HEK293 (cell line): Measurements from ENCODE around the gene CA6.

Source experiments
- CTCF ChIA-PET: fragments of 350-600 bp; formaldehyde crosslinking; extraction: SDS; loops from one replicate; lab custom pipeline; 2021; ENCODE audit warnings: antibody characterized with exemption; lab: Yijun Ruan, JAX
- POLR2A ChIA-PET: fragments of 300-600 bp; formaldehyde crosslinking; extraction: SDS; loops from one replicate; lab custom pipeline; 2020; ENCODE audit warnings: antibody characterized with exemption, inconsistent platforms; lab: Yijun Ruan, JAX
- H3K27ac ChIP-seq: fragments of 200-500 bp; sonication (Bioruptor generic); 2 replicates; pipeline ENCODE4 v1.5.1; 2014; ENCODE audit warnings: low read depth, low read length, control low read depth, inconsistent platforms; ENCODE audit errors: extremely low read depth
- H3K36me3 ChIP-seq, 2 experiments: fragments of 200-500 bp in 1 of 2; sonication (Bioruptor generic) in 1 of 2; 1 replicate in 1 of 2; 2 replicates in 1 of 2; pipeline ENCODE4 v1.5.1; 2014 to 2017; ENCODE audit warnings: inconsistent platforms in 2 of 2, low read length in 2 of 2; ENCODE audit not compliant: control insufficient read depth in 2 of 2, insufficient read depth in 1 of 2
- H3K4me1 ChIP-seq: fragments of 200-500 bp; sonication (Bioruptor generic); 2 replicates; pipeline ENCODE4 v1.5.1; 2014; ENCODE audit warnings: mild to moderate bottlenecking, low read length, inconsistent platforms; ENCODE audit not compliant: control insufficient read depth, insufficient read depth
- H3K4me3 ChIP-seq: 2 replicates; pipeline ENCODE4 v1.5.1; 2011; ENCODE audit warnings: low read depth, mild to moderate bottlenecking, control low read depth, low read length, moderate library complexity
- H3K9me3 ChIP-seq: fragments of 200-500 bp; sonication (Bioruptor generic); 2 replicates; pipeline ENCODE4 v1.5.1; 2014; ENCODE audit warnings: low read depth, low read length, inconsistent platforms; ENCODE audit not compliant: control insufficient read depth, insufficient read depth
- KLF1 ChIP-seq: fragments of 450-650 bp; formaldehyde crosslinking; IDR thresholded peaks from 2 replicates; pipeline ENCODE4 v1.5.1; 2016; ENCODE audit warnings: missing biosample characterization, missing genetic modification characterization
- KLF17 ChIP-seq: fragments of 450-650 bp; formaldehyde crosslinking; IDR thresholded peaks from 2 replicates; pipeline ENCODE4 v1.5.1; 2016; ENCODE audit warnings: missing biosample characterization, missing genetic modification characterization
- PRDM1 ChIP-seq: fragments of 450-650 bp; formaldehyde crosslinking; IDR thresholded peaks from 2 replicates; pipeline ENCODE4; 2016; ENCODE audit warnings: missing biosample characterization, missing genetic modification characterization
- SP7 ChIP-seq: fragments of 450-650 bp; formaldehyde crosslinking; IDR thresholded peaks from 2 replicates; pipeline ENCODE4 v1.5.1; 2016; ENCODE audit warnings: missing biosample characterization, missing genetic modification characterization
- WT1 ChIP-seq: fragments of 450-650 bp; formaldehyde crosslinking; IDR thresholded peaks from 2 replicates; pipeline ENCODE4 v1.5.1; 2016; ENCODE audit warnings: missing biosample characterization, missing genetic modification characterization
- ZBTB17 ChIP-seq: fragments of 450-650 bp; formaldehyde crosslinking; IDR thresholded peaks from 2 replicates; pipeline ENCODE4 v1.5.1; 2016; ENCODE audit warnings: missing biosample characterization, missing genetic modification characterization
- ZNF10 ChIP-seq: fragments of 450-650 bp; formaldehyde crosslinking; IDR thresholded peaks from 2 replicates; pipeline ENCODE4 v1.5.1; 2017; ENCODE audit warnings: missing biosample characterization, missing genetic modification characterization
- ZNF121 ChIP-seq: fragments of 450-650 bp; formaldehyde crosslinking; IDR thresholded peaks from 2 replicates; pipeline ENCODE4 v1.5.1; 2016; ENCODE audit warnings: missing biosample characterization, missing genetic modification characterization
- ZNF133 ChIP-seq: fragments of 450-650 bp; formaldehyde crosslinking; IDR thresholded peaks from 2 replicates; pipeline ENCODE4 v1.5.1; 2016; ENCODE audit warnings: missing biosample characterization, missing genetic modification characterization
- ZNF169 ChIP-seq: fragments of 450-650 bp; formaldehyde crosslinking; IDR thresholded peaks from 2 replicates; pipeline ENCODE4 v1.5.1; 2016; ENCODE audit warnings: missing biosample characterization, missing genetic modification characterization
- ZNF2 ChIP-seq: fragments of 450-650 bp; formaldehyde crosslinking; IDR thresholded peaks from 2 replicates; pipeline ENCODE4 v1.5.1; 2016; ENCODE audit warnings: missing biosample characterization, missing genetic modification characterization
- ZNF266 ChIP-seq: fragments of 450-650 bp; formaldehyde crosslinking; IDR thresholded peaks from 2 replicates; pipeline ENCODE4 v1.5.1; 2016; ENCODE audit warnings: missing biosample characterization, missing genetic modification characterization, low read depth
- ZNF362 ChIP-seq: fragments of 450-650 bp; formaldehyde crosslinking; IDR thresholded peaks from 2 replicates; pipeline ENCODE4 v1.5.1; 2016; ENCODE audit warnings: missing biosample characterization, missing genetic modification characterization
- ZNF366 ChIP-seq: fragments of 450-650 bp; formaldehyde crosslinking; conservative IDR thresholded peaks from 2 replicates; pipeline ENCODE4 v1.5.1; 2016; ENCODE audit warnings: missing biosample characterization, missing genetic modification characterization
- ZNF416 ChIP-seq: fragments of 450-650 bp; formaldehyde crosslinking; IDR thresholded peaks from 2 replicates; pipeline ENCODE4 v1.5.1; 2016; ENCODE audit warnings: missing biosample characterization, missing genetic modification characterization
- ZNF423 ChIP-seq: fragments of 450-650 bp; formaldehyde crosslinking; IDR thresholded peaks from 2 replicates; pipeline ENCODE4 v1.5.1; 2016; ENCODE audit warnings: missing biosample characterization, missing genetic modification characterization
- ZNF501 ChIP-seq: fragments of 450-650 bp; formaldehyde crosslinking; IDR thresholded peaks from 2 replicates; pipeline ENCODE4 v1.5.1; 2016; ENCODE audit warnings: missing biosample characterization, missing genetic modification characterization
- ZNF596 ChIP-seq: fragments of 450-650 bp; IDR thresholded peaks from 2 replicates; pipeline ENCODE4 v1.5.0; 2018; ENCODE audit warnings: missing biosample characterization, mild to moderate bottlenecking, missing genetic modification characterization, moderate library complexity
- ZNF621 ChIP-seq: fragments of 450-650 bp; formaldehyde crosslinking; IDR thresholded peaks from 2 replicates; pipeline ENCODE4 v1.5.1; 2017; ENCODE audit warnings: missing biosample characterization, missing genetic modification characterization
- ZNF623 ChIP-seq: fragments of 450-650 bp; formaldehyde crosslinking; IDR thresholded peaks from 2 replicates; pipeline ENCODE4 v1.5.1; 2016; ENCODE audit warnings: missing biosample characterization, missing genetic modification characterization
- ZNF624 ChIP-seq: fragments of 450-650 bp; formaldehyde crosslinking; IDR thresholded peaks from 2 replicates; pipeline ENCODE4 v1.5.1; 2017; ENCODE audit warnings: missing biosample characterization, missing genetic modification characterization
- ZNF747 ChIP-seq: fragments of 450-650 bp; formaldehyde crosslinking; IDR thresholded peaks from 2 replicates; pipeline ENCODE4 v1.5.1; 2016; ENCODE audit warnings: missing biosample characterization, missing genetic modification characterization
- ZNF776 ChIP-seq: fragments of 450-650 bp; formaldehyde crosslinking; IDR thresholded peaks from 2 replicates; pipeline ENCODE4 v1.5.0; 2017; ENCODE audit warnings: missing biosample characterization, missing genetic modification characterization, borderline replicate concordance
- TF ChIP-seq, protein P1 (sequence below): fragments of 450-650 bp; formaldehyde crosslinking; optimal IDR thresholded peaks from 2 replicates; pipeline ENCODE3; 2016; ENCODE audit warnings: missing biosample characterization, mild to moderate bottlenecking, missing genetic modification characterization

CA6 gene

GRCh38 chr1:8984203-8984602 lies 38.5 kb downstream of the CA6 start:
- TF ChIP-seq ZNF501 (no peak), PRDM1 (tag by site-specific recombination) (peak; percentile 66; the same call in 1 of the 2 replicates), ZNF169 (no peak), SP7 (tag by site-specific recombination) (no peak), ZBTB17 (tag by site-specific recombination) (no peak), ZNF366 (tag by site-specific recombination) (peak; percentile 94)
- no peaks in the 10 kb centered on the region for H3K4me1 ChIP-seq
- no peaks in the 10 kb centered on the region for H3K36me3 ChIP-seq
- no peak overlapping the region for H3K27ac ChIP-seq
- POLR2A ChIA-PET = no interaction called here
- no peak overlapping the region for H3K4me3 ChIP-seq
- no peaks in the 10 kb centered on the region for H3K9me3 ChIP-seq
- CTCF ChIA-PET = interaction anchor here (0.6 kb wide), 1 partner anchor 52 kb away, joined by 3 read pairs; no protein-coding TSS in a partner anchor

DNA sequence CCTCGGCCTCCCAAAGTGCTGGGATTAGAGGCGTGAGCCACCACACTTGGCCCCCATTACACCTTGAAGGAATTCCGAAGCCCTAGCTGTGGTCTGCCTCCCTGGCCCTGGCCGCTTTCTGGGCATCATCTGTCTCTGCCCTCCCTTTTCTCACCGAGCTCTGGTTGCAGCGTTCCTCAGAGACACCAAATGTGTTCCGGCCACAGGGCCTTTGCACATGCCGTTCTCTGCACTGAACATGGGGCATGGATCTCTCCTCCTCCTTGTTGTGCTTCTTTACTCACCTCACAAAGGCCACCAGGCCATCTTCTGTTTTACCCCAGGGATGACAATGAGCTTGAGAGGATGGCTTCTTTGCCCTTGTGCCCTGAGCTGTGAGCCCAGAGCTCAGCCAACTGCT lies 39.3 kb downstream of the CA6 start:
- Histone ChIP-seq H3K4me1 (no peaks in the 10 kb centered on the region), H3K9me3 (no peaks in the 10 kb centered on the region), H3K4me3 (no peak overlapping the region), H3K36me3 (no peaks in the 10 kb centered on the region), H3K27ac (no peak overlapping the region)
- ChIA-PET POLR2A (no interaction called here), CTCF (interaction anchor here (0.6 to 5.6 kb wide), 5 partner anchors 20 to 67 kb away, joined by 3 to 44 read pairs (median 6); no protein-coding TSS in a partner anchor)
- peak; percentile 97 for TF ChIP-seq ZNF623
- no peak for TF ChIP-seq KLF1 (tag by site-specific recombination)

GRCh38 chr1:8985915-8986813 lies 40.5 kb downstream of the CA6 start:
- POLR2A ChIA-PET = no interaction called here
- CTCF ChIA-PET = interaction anchor here (0.7 to 5.6 kb wide), 6 partner anchors 18 to 127 kb away, joined by 3 to 44 read pairs (median 6); no protein-coding TSS in a partner anchor
- TF ChIP-seq ZNF747 (no peak), ZNF10 (tag by site-specific recombination) (no peak), ZNF121 (tag by site-specific recombination) (peak; percentile 94), ZNF776 (tag by site-specific recombination) (no peak)
- TF ChIP-seq, all 188 proteins: peak for 1
- Histone ChIP-seq H3K4me1 (no peaks in the 10 kb centered on the region), H3K9me3 (no peaks in the 10 kb centered on the region), H3K4me3 (no peak overlapping the region), H3K36me3 (no peaks in the 10 kb centered on the region), H3K27ac (no peak overlapping the region)

- Histone ChIP-seq H3K36me3 (no peaks in the 10 kb centered on the region), H3K4me1 (no peaks in the 10 kb centered on the region), H3K27ac (no peak overlapping the region), H3K4me3 (no peak overlapping the region), H3K9me3 (no peaks in the 10 kb centered on the region)
- ChIA-PET CTCF (interaction anchor here (0.7 to 5.6 kb wide), 11 partner anchors 20 to 128 kb away, joined by 3 to 44 read pairs (median 5); no protein-coding TSS in a partner anchor), POLR2A (no interaction called here)
- TF ChIP-seq, protein P1, sequence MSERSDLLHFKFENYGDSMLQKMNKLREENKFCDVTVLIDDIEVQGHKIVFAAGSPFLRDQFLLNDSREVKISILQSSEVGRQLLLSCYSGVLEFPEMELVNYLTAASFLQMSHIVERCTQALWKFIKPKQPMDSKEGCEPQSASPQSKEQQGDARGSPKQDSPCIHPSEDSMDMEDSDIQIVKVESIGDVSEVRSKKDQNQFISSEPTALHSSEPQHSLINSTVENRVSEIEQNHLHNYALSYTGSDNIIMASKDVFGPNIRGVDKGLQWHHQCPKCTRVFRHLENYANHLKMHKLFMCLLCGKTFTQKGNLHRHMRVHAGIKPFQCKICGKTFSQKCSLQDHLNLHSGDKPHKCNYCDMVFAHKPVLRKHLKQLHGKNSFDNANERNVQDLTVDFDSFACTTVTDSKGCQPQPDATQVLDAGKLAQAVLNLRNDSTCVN (tag by site-specific recombination) = no peak
- TF ChIP-seq ZNF624 (tag by site-specific recombination) = no peak
- TF ChIP-seq ZNF362 (tag by site-specific recombination) = no peak
- TF ChIP-seq ZNF2 = no peak
- no peak for TF ChIP-seq ZNF596
- no peak for TF ChIP-seq KLF17 (tag by site-specific recombination)
- TF ChIP-seq ZNF416 = no peak
- TF ChIP-seq ZNF621 (tag by site-specific recombination) = no peak
- TF ChIP-seq ZNF423 (tag by site-specific recombination) = no peak
- TF ChIP-seq ZNF133 (tag by site-specific recombination) = no peak
- no peak for TF ChIP-seq WT1 (tag by site-specific recombination)
- no peak for TF ChIP-seq ZNF266 (tag by site-specific recombination)
These were observed 41.1 kb downstream of the CA6 start for GRCh38 chr1:8986814-8987190.
